Mucosa of gallbladder (tissue), 1 donor: ENCODE data around the gene MTOR. TPM values are rescaled to one million over a fixed set of nuclear protein-coding genes. Genes with fewer than 3 reads are reported as not detected.

Source experiments
- DNase-seq: peaks from one replicate; pipeline ENCODE4 v3.0.0-alpha.2; 2020; ENCODE audit warnings: low spot score
- total RNA-seq: library from RNA; stranded (reverse); gene quantifications from one replicate; pipeline ENCODE4 v1.2.1, GENCODE V29; 2021
- donor health status: DM: no; HTN: no; CAD: no.

MTOR gene
- total RNA-seq, 1 donor from 2014 or later, result 38.2 TPM

GRCh38 chr1:11151114-11151513 is 111.2 kb downstream of the MTOR start:
- DNase-seq, result no peak

GRCh38 chr1:11150326-11150725 is 112.0 kb downstream of the MTOR start:
- DNase-seq, result no peak

GRCh38 chr1:11147197-11147770 is 115.1 kb downstream of the MTOR start:
- no peak for DNase-seq

- DNase-seq, result no peak
These were observed 116.6 kb downstream of the MTOR start for GRCh38 chr1:11145741-11146140.

GRCh38 chr1:11144570-11145256 is 117.6 kb downstream of the MTOR start:
- DNase-seq, result no peak

GRCh38 chr1:11143907-11144306 is 118.4 kb downstream of the MTOR start:
- DNase-seq, result no peak

- no peak for DNase-seq
These were observed 119.0 kb downstream of the MTOR start for GRCh38 chr1:11143401-11143800.

GRCh38 chr1:11142618-11143391 is 119.5 kb downstream of the MTOR start:
- DNase-seq, result no peak

GRCh38 chr1:11138952-11139351 is 123.4 kb downstream of the MTOR start:
- no peak for DNase-seq

GRCh38 chr1:11138029-11138428 is 124.3 kb downstream of the MTOR start:
- DNase-seq, result no peak

- DNase-seq, result no peak
These were observed 127.5 kb downstream of the MTOR start for GRCh38 chr1:11134898-11135266.

GRCh38 chr1:11134251-11134897 is 128.0 kb downstream of the MTOR start:
- DNase-seq, result peak; percentile 13

GRCh38 chr1:11132563-11133293 is 129.6 kb downstream of the MTOR start:
- DNase-seq, result no peak

- no peak for DNase-seq
These were observed 130.5 kb downstream of the MTOR start for GRCh38 chr1:11131816-11132215.

GRCh38 chr1:11130406-11130805 is 131.9 kb downstream of the MTOR start:
- no peak for DNase-seq

- no peak for DNase-seq
These were observed 132.5 kb downstream of the MTOR start for GRCh38 chr1:11129649-11130390.

- DNase-seq, result no peak
These were observed 135.8 kb downstream of the MTOR start for GRCh38 chr1:11126569-11126968.

- no peak for DNase-seq
These were observed 136.4 kb downstream of the MTOR start for GRCh38 chr1:11125931-11126330.

- no peak for DNase-seq
These were observed 137.4 kb downstream of the MTOR start for GRCh38 chr1:11124965-11125364.

GRCh38 chr1:11116318-11116717 is 146.0 kb downstream of the MTOR start:
- DNase-seq, result no peak

GRCh38 chr1:11114966-11115365 is 147.4 kb downstream of the MTOR start:
- no peak for DNase-seq
